Activated CD4-positive, alpha-beta memory T cell treated with anti-CD3 and anti-CD28 coated beads, Interleukin-2, amount 10 ng/mL, durations not matched to agents 7 days and 5 days (primary cell): Measurements from ENCODE around the gene DPPA3. TPM values are rescaled to one million over a fixed set of nuclear protein-coding genes. Genes with fewer than 3 reads are reported as not detected.
"Not testable (repeated sequence)": the region's sequence is repeated elsewhere in the genome, so short reads cannot be mapped to it uniquely, and the experiment has no call there.

Experiments used
- CTCF ChIA-PET: fragments of 350-600 bp; sonication (Branson Sonifier 250); formaldehyde crosslinking; loops from one replicate; lab custom pipeline; 2021; ENCODE audit warnings: antibody characterized with exemption, inconsistent platforms; lab: Charles Lee
- POLR2A ChIA-PET: fragments of 350-600 bp; sonication (Branson Sonifier 250); formaldehyde crosslinking; loops from one replicate; lab custom pipeline; 2021; ENCODE audit warnings: antibody characterized with exemption; lab: Charles Lee
- DNase-seq: peaks from one replicate; pipeline ENCODE4 v3.0.0-alpha.2; 2020
- H3K27ac Mint-ChIP-seq: one replicate; pipeline ENCODE4 v1.8.0; 2021; ENCODE audit warnings: mild to moderate bottlenecking, mixed read lengths
- H3K27me3 Mint-ChIP-seq: one replicate; pipeline ENCODE4 v1.8.0; 2021; ENCODE audit warnings: mixed read lengths
- H3K36me3 Mint-ChIP-seq: one replicate; pipeline ENCODE4 v1.8.0; 2021; ENCODE audit warnings: low read depth, mixed read lengths
- H3K4me1 Mint-ChIP-seq: one replicate; pipeline ENCODE4 v1.8.0; 2021; ENCODE audit warnings: mixed read lengths
- H3K4me3 Mint-ChIP-seq: one replicate; pipeline ENCODE4 v1.8.0; 2021; ENCODE audit warnings: mild to moderate bottlenecking, mixed read lengths
- H3K9me3 Mint-ChIP-seq: one replicate; pipeline ENCODE4 v1.8.0; 2021; ENCODE audit warnings: mixed read lengths
- total RNA-seq, 2 experiments: library from RNA; stranded (reverse); gene quantifications; one replicate each; pipeline ENCODE4 v1.2.3, GENCODE V29; 2021

DPPA3 gene
- total RNA-seq, 2 experiments from 2014 or later: not detected

DNA sequence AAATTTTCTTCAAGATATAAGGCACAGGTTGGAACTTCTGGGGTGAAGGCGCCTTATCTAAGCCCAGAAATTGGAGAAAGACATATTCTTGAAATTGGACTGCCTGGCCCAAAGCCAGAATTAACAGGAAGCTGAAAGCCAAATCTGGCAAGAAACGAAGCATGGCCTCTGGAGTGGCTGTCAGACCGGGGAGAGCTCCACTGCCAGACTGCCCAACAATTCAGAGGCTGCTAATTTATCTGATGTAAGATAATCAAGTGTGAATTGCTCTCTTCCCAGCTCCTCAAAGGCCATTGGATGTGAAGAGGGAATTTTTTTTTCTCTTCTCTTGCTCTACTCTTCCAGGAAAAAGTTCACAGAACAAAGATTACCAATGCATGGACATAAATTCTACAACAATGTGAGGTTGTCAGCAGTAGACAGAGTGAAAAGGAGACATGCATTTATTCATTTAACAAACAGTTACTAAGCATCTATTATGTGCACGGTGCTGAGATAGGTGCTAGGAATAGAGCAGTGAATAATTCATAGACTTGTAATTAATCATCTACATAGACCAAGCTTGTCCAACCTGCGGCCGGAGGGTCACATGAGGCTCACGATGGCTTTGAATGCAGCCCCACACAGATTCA lies 15.6 kb upstream of the DPPA3 start, which contains the start of gene GDF3:
GDF3 (minus strand) TSS at position 210 of the 632 bp plus-strand sequence; CDS start at position 163, 47 bp downstream.
- CTCF ChIA-PET: no interaction called here

DNA sequence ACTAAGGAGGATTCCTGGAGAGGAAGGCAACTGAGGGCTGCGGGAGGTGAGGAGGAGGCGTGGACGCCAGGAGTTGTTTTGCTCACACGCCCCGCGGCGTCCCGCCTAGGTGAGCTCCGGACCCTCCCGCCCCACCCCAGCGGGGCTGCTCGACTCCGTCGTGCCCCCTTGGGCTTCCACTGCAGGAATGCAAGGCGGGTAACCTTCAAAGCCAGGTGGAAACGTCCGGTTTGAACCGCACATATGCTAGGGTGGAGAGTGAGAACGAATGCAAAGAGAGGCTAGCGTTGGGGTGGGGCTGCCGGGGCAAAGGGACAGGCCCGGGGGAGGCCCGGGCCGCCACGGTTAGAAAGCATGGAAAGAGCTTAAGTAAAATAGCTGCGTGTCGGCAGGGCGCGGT lies 5.4 kb upstream of the DPPA3 start:
- ChIA-PET POLR2A (no interaction called here), CTCF (no interaction called here)
- Mint-ChIP-seq H3K4me3 (no peak overlapping the region), H3K36me3 (no peaks in the 10 kb centered on the region), H3K27me3 (no peaks in the 10 kb centered on the region), H3K9me3 (no peaks in the 10 kb centered on the region), H3K27ac (no peak overlapping the region), H3K4me1 (no peaks in the 10 kb centered on the region)
- no peak for DNase-seq

More for the DNA sequence above, 15.6 kb upstream of the DPPA3 start, which contains the start of gene GDF3:
- H3K9me3 Mint-ChIP-seq: no peaks in the 10 kb centered on the region
- POLR2A ChIA-PET: no interaction called here
- DNase-seq: no peak
- H3K27ac Mint-ChIP-seq: no peak within 1 kb of the TSS
- H3K27me3 Mint-ChIP-seq: peaks cover 5% of the 10 kb centered on the region
- H3K4me1 Mint-ChIP-seq: no peaks in the 10 kb centered on the region
- no peak within 1 kb of the TSS for H3K4me3 Mint-ChIP-seq
- H3K36me3 Mint-ChIP-seq: no peaks in the 10 kb centered on the region

DNA sequence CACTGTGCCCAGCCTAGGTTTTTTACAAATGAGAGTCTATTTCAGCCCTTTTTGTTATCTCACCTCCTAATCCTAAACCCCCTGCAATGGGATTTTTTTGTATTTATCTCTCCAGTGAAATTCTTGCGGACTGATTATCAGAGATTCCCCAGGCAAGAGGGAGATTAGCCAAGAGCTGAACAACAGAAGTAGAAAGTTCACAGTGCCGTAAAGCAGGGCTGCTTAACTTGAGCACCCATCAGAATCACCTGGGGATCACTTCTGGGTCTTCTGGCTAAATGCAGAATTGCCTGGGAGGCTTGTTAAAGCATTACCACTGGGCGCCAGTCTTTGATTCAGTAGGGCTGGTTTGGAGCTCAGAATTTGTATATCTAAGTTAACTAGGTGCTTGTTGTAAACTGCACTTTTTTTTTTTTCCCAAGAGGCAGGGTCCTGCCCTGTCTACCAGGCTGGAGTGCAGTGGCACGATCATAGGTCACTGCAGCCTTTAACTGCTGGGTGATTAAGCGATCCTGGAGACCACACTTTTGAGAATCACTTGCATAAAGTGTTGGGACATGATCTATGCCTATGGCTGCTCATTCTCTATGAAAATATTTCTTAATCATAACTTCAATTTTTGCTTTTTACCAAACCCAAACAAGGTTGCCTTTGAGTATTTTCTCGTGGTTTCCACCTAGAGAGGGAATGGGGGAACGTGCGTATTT lies 1.1 kb upstream of the DPPA3 start:
- H3K4me3 Mint-ChIP-seq: no peak overlapping the region
- H3K9me3 Mint-ChIP-seq: no peaks in the 10 kb centered on the region
- H3K4me1 Mint-ChIP-seq: no peaks in the 10 kb centered on the region
- H3K36me3 Mint-ChIP-seq: no peaks in the 10 kb centered on the region
- CTCF ChIA-PET: no interaction called here
- POLR2A ChIA-PET: no interaction called here
- DNase-seq: no peak
- H3K27me3 Mint-ChIP-seq: no peaks in the 10 kb centered on the region
- no peak overlapping the region for H3K27ac Mint-ChIP-seq

DNA sequence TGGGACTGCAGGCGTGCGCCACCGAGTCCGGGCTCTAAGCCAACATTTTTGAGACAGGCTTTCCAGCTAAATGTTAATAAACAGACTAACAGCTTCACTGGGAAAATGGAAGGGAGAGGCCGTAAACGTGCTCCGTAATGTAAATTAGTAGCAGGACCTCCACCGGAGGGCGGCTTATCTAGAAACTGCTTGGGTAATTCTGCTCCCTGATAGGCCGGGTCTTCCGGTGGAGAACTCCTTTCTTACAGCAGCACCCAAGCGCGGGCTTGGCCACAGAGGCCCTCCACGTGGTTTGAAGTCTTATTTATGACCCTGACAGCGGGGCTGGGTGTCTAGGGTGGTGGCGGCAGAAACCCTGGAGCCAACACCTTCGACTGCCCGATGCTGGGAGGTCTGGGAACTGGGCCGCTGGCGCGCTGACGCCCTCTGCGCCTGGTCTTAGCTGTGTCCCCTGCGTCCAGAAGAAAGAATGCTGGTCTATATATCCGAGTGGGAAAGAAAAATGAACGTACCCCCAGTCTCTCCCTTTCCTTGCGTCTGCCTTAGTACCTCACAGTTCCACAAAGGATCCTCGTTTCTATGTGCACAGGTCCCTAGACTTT lies 1.7 kb downstream of the DPPA3 start:
- DNase-seq: no peak
- Mint-ChIP-seq H3K9me3 (no peaks in the 10 kb centered on the region), H3K36me3 (no peaks in the 10 kb centered on the region), H3K27ac (no peak overlapping the region), H3K4me3 (no peak overlapping the region), H3K4me1 (no peaks in the 10 kb centered on the region), H3K27me3 (peaks cover 7% of the 10 kb centered on the region)
- ChIA-PET POLR2A (no interaction called here), CTCF (no interaction called here)

DNA sequence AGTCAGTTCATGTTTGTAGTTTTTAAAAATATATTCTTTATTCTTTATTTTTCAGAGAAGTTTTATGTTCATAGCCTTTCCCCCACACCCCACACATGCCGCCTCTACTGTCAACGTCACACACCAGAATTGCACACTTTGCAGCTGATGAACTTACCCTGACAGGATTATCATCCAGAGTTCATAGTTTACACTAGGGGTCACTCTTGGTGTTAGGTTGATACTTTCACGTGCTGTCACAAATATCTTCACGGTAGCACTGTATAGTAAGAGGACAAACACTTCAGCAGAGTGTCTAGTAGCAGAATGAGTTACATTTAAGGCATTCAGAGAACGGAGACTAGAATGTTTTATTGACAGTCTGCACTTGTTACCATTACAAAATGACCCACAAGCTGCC lies 5.1 kb downstream of the DPPA3 start:
- H3K4me1 Mint-ChIP-seq: no peaks in the 10 kb centered on the region
- H3K9me3 Mint-ChIP-seq: no peaks in the 10 kb centered on the region
- H3K36me3 Mint-ChIP-seq: no peaks in the 10 kb centered on the region
- POLR2A ChIA-PET: no interaction called here
- H3K27ac Mint-ChIP-seq: no peak overlapping the region
- H3K27me3 Mint-ChIP-seq: peaks cover 14% of the 10 kb centered on the region
- H3K4me3 Mint-ChIP-seq: no peak overlapping the region
- no peak for DNase-seq
- CTCF ChIA-PET: interaction anchor here (0.8 to 1.3 kb wide), 3 partner anchors 74 to 91 kb away, joined by 3 to 4 read pairs (median 3); no protein-coding TSS in a partner anchor

DNA sequence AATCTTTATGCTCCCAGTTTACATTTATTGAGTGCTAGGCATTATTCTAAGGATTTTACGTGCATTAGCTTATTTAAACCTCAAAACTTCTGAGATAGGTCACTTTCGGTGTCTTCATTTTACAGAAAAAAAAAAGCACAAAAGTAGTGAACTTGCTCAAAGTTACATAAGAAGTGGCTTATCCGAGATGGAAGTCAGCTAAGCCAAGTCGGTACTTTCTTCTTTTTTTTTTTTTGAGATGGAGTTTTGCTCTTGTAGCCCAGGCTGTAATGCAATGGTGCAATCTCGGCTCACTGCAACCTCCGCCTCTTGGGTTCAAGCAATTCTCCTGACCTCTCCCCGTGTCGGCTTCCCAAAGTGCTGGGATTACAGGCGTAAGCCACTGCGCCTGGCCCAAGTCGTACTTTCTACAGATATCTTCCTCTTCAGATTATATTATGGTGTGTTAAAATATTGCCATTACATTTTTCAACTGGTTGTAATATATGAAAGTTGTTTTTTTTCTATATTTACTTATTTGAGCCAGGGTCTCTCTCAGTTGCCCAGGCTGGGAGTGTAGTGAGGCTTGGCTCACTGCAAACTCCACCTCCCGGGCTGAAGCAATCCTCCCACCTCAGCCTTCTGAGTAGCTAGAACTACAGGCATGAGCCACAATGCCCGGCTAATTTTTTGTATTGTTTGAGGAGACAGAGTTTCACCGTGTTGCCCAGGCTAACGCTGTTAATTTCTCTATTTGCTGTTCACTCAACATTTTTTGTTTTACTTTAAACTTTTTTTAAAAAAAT lies 8.9 kb downstream of the DPPA3 start:
- ChIA-PET CTCF (interaction anchor here (1.0 kb wide), 1 partner anchor 87 kb away, joined by 3 read pairs; no protein-coding TSS in a partner anchor), POLR2A (no interaction called here)
- Mint-ChIP-seq H3K27ac (no peak overlapping the region), H3K4me1 (no peaks in the 10 kb centered on the region), H3K9me3 (no peaks in the 10 kb centered on the region), H3K27me3 (peaks cover 14% of the 10 kb centered on the region), H3K4me3 (no peak overlapping the region), H3K36me3 (no peaks in the 10 kb centered on the region)
- no peak for DNase-seq

DNA sequence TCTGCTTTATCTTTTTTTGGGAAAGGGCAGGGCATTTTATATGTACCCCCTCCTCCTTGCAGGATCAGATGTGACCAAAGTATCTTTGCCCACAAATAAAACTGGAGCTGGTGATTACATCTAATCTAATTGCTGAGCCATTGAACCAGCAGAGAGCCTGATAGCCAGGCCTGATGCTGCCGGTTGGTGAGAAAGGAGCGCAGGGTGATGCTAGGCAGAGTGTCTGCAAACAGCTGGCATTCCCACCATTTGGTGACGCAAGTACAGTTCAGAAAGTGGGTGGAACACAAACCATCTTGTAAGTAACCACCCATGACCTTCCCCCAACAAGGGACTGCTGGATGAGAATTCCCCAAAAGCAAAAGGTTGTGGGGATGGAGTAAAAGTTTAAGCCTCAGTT lies 12.7 kb downstream of the DPPA3 start:
- H3K27ac Mint-ChIP-seq: no peak overlapping the region
- CTCF ChIA-PET: no interaction called here
- H3K4me1 Mint-ChIP-seq: no peaks in the 10 kb centered on the region
- no peak overlapping the region for H3K4me3 Mint-ChIP-seq
- no peaks in the 10 kb centered on the region for H3K36me3 Mint-ChIP-seq
- peaks cover 4% of the 10 kb centered on the region for H3K27me3 Mint-ChIP-seq
- POLR2A ChIA-PET: no interaction called here
- H3K9me3 Mint-ChIP-seq: no peaks in the 10 kb centered on the region
- no peak for DNase-seq

DNA sequence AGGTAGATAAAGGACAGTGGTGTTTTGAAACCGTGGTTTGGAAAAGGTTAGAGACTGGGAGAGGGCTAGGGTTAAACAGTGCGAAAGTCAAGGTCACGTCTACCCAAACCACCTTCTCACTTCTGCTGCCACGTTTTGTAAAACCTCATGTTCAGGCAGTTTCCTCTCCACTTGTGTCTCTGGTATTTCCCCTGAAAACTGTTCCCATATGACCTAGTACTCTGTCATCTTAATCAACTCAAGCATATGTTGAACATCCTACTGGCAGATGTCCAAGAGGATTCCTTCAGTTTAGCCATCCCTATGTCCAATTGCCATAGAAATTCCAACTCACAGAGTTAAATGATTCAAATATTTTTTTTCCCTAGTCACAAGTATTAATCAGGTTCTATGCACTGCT lies 18.5 kb downstream of the DPPA3 start:
- POLR2A ChIA-PET: no interaction called here
- Mint-ChIP-seq H3K9me3 (no peaks in the 10 kb centered on the region), H3K36me3 (no peaks in the 10 kb centered on the region), H3K4me1 (no peaks in the 10 kb centered on the region), H3K27me3 (peaks cover 3% of the 10 kb centered on the region), H3K27ac (no peak overlapping the region), H3K4me3 (no peak overlapping the region)
- DNase-seq: no peak
- CTCF ChIA-PET: no interaction called here

DNA sequence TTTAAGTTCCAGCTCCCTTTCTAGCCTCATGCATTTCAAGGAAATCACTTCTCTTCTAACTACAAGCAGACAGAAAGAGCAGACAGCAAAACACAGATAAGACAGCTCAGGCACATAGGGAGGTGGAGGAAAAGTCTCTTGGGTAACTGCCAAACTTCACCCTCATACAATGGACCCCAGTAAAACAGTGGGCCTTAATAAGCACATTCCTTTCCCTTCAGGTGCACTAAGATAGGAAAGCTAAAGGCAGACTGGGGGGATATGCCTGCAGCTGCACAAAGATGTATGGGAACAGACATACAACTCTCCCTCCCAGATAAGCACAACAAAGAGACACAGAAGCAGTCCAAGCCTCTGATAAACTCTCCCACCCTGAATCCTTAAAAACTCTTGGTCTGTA lies 19.8 kb downstream of the DPPA3 start:
- H3K4me3 Mint-ChIP-seq, H3K36me3 Mint-ChIP-seq, H3K9me3 Mint-ChIP-seq, DNase-seq, POLR2A ChIA-PET, CTCF ChIA-PET, H3K27me3 Mint-ChIP-seq, H3K4me1 Mint-ChIP-seq, H3K27ac Mint-ChIP-seq: not testable (repeated sequence)

DNA sequence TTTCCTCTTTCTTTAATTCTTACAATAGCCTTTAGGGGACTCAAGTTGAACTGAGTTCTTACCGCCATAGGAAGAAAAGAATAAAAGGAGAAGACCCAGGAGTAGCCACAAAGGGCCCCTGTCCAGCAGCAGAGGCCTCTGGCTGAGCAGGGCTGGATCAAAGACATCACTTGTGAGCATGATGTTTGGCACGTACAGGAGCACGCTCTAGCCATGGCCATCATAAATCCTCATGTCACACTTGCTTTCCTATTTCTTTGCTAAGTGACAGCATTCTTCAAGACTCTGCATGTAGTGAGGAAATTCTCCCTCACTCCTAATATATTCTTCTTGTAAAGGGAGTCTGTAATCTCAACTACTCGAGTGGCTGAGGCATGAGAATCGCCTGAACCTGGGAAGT lies 20.3 kb downstream of the DPPA3 start:
- no peaks in the 10 kb centered on the region for H3K36me3 Mint-ChIP-seq
- H3K27me3 Mint-ChIP-seq: peaks cover 3% of the 10 kb centered on the region
- DNase-seq: no peak
- H3K4me3 Mint-ChIP-seq: no peak overlapping the region
- CTCF ChIA-PET: no interaction called here
- H3K4me1 Mint-ChIP-seq: no peaks in the 10 kb centered on the region
- POLR2A ChIA-PET: no interaction called here
- H3K9me3 Mint-ChIP-seq: no peaks in the 10 kb centered on the region
- H3K27ac Mint-ChIP-seq: no peak overlapping the region

DNA sequence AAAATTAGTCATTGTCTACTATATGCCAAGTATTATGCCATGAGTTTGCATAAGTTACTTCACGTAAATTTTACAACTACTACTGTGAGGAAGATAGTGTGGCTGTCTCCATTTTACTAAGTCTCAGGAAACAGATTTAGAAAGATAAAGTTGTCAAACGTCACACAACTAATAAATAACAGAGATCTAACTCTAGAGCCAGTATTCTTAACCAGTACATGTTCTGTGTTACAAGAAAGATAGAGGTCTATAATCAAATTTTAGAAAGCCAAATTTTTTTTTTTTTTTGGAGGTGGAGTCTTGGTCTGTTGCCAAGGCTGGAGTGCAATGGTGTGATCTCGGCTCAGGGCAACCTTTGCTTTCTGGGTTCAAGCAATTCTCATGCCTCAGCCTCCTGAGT lies 21.8 kb downstream of the DPPA3 start:
- Mint-ChIP-seq H3K4me3 (no peak overlapping the region), H3K4me1 (no peaks in the 10 kb centered on the region), H3K27ac (no peak overlapping the region), H3K27me3 (peaks cover 3% of the 10 kb centered on the region), H3K9me3 (no peaks in the 10 kb centered on the region), H3K36me3 (no peaks in the 10 kb centered on the region)
- ChIA-PET CTCF (no interaction called here), POLR2A (no interaction called here)
- no peak for DNase-seq

DNA sequence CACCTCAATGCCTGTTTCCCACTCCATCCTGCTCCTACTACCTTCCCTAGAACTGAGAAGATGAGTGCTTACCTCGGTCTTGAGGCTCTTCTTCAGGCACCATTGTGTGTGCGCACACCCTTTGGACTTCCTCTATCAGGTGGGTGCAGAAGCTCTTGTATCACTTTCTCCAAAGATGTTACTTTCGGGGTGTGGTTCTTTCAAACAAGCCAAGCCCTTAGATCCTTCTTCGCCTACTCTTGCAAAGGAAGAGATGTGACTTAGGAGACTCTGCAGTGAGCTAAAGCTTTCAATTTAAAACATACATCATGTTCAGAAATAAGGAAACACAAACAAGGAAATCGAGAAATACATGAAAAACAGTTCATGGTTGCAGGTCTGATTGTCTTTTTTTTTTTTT lies 36.0 kb downstream of the DPPA3 start, which contains the start of gene CLEC4C:
CLEC4C (minus strand) TSS at position 130 of the 400 bp plus-strand sequence; CDS start at position 103, 27 bp downstream.
- no peaks in the 10 kb centered on the region for H3K4me1 Mint-ChIP-seq
- ChIA-PET CTCF (interaction anchor here (0.6 to 0.8 kb wide), 3 partner anchors 298 to 704 kb away, joined by 3 to 6 read pairs (median 3); no protein-coding TSS in a partner anchor), POLR2A (no interaction called here)
- no peak for DNase-seq
- H3K27ac Mint-ChIP-seq: no peak within 1 kb of the TSS
- H3K9me3 Mint-ChIP-seq: no peaks in the 10 kb centered on the region
- no peak within 1 kb of the TSS for H3K4me3 Mint-ChIP-seq
- no peaks in the 10 kb centered on the region for H3K36me3 Mint-ChIP-seq
- no peaks in the 10 kb centered on the region for H3K27me3 Mint-ChIP-seq

DNA sequence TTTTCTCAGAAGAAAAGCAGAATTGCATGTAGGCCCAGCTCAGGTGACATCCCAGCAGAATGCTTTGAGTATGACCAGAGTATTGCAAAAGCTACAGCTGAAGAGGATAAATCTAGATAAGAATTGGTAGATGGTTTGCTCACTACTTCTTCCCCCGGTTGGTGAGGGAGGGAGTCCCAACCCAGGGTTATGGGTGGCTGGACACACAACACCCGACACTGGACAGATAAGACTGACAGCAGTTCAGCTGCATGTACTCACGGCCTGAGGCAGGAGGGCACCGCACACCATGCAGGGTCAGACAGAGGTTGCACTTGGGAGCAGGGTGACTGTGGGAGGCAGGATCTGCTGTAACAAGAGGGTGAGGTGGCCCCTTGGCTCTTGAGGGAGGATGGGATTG lies 37.6 kb downstream of the DPPA3 start:
- H3K4me1 Mint-ChIP-seq: peaks cover 2% of the 10 kb centered on the region
- H3K27ac Mint-ChIP-seq: no peak overlapping the region
- no peaks in the 10 kb centered on the region for H3K9me3 Mint-ChIP-seq
- DNase-seq: no peak
- ChIA-PET CTCF (interaction anchor here (0.6 to 1.3 kb wide), 2 partner anchors 17 to 58 kb away, joined by 4 read pairs; no protein-coding TSS in a partner anchor), POLR2A (no interaction called here)
- H3K27me3 Mint-ChIP-seq: no peaks in the 10 kb centered on the region
- no peaks in the 10 kb centered on the region for H3K36me3 Mint-ChIP-seq
- H3K4me3 Mint-ChIP-seq: no peak overlapping the region
